ENCODE measurements around the gene DDC.

The DDC gene

GRCh38 chr7:50476953-50477625, 88.1 kb downstream of the DDC start:
- TF ChIP-seq CTCF (IDR thresholded peaks at IDR 0.05; ENCODE audit: extremely low read depth, missing control alignments) = no peak
- no peak for DNase-seq (ENCODE audit: low spot score)

GRCh38 chr7:50475340-50475739, 89.9 kb downstream of the DDC start:
- no peak for DNase-seq (ENCODE audit: low spot score)
- no peak for TF ChIP-seq CTCF (IDR thresholded peaks at IDR 0.05; ENCODE audit: extremely low read depth, missing control alignments)

DNA sequence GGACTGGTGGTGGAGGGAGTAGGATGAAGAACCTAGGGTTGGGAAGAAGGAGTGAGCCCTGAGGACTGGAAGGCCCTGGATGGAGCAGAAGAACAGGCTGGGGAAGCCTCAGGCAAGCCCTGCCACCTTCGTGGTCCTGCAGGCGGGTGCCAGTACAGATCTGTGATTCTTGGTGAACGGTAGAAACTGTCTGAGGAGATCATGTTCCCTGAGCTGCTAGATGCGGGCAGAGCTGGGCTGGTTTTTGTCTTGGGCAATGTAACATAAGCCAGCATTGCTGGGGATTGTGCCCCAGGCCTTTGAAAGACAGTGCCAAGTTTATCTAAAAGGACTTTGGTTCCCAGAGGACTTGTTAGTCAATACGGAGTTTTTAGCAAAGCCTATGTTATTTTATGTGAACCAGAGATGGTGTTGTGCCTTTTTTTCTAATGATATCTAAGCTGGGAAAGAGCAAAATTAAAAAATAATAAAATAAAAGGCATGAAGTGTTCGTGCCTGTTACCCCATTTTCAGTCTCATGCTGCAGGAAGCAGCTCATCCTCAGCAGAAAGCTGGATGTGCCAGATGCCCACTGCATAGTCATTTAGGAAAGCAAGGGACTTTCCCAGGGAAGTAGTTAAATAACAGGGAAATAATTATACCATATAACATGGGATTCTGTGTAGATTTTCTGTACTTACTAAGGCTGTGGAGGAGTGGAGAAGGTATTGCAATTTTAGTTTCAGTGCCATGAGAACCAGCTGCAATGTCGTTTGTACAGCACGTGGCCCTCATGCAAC, 90.6 kb downstream of the DDC start:
- no peak for DNase-seq (ENCODE audit: low spot score)
- no peak for TF ChIP-seq CTCF (IDR thresholded peaks at IDR 0.05; ENCODE audit: extremely low read depth, missing control alignments)

DNA sequence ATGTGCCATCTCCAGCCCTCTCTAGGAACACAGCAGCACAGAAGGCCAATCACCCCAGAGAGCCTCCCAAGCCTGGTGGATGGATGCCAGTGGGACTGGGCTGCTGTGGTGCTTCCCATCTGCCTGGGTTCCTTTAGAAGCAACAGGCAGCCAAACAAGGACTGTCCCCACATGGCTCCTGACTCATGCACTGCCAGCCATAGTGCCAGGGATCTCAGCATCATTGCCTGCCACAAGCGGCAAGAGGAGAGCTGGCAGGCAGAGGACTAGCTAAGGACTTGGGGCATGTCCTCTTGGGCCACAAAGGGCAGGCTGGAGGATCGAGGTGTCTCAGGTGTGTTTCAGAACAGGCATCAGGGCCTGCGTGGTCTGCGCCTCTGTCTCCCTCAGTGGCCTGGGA, 91.7 kb downstream of the DDC start:
- no peak for TF ChIP-seq CTCF (IDR thresholded peaks at IDR 0.05; ENCODE audit: extremely low read depth, missing control alignments)
- DNase-seq (ENCODE audit: low spot score) = no peak

GRCh38 chr7:50472427-50472826, 92.8 kb downstream of the DDC start:
- TF ChIP-seq CTCF (IDR thresholded peaks at IDR 0.05; ENCODE audit: extremely low read depth, missing control alignments) = no peak
- no peak for DNase-seq (ENCODE audit: low spot score)

GRCh38 chr7:50471970-50472369, 93.2 kb downstream of the DDC start:
- TF ChIP-seq CTCF (IDR thresholded peaks at IDR 0.05; ENCODE audit: extremely low read depth, missing control alignments) = no peak
- no peak for DNase-seq (ENCODE audit: low spot score)
